ENCODE measurements around the gene CSN1S1.

DNA sequence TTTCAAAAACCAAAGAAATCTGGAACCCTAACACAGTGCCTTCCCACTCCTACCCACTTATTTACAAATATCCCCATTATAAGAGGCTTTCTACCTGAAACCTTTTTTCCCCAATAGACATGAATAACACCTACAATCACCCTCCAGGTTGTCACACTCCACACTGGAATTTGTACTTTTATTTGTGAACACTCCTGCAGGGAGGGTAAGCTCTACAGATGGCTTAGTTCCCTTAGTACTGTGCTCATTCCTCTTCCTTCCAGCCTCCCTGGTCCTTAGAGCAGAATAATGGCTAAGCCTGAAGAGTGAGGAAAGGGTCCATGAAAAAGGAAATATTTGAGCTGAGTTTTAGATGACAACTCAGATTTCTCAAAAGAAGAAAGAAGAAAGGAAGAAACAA, 48.7 kb upstream of the CSN1S1 start:
- TF ChIP-seq, protein P1, sequence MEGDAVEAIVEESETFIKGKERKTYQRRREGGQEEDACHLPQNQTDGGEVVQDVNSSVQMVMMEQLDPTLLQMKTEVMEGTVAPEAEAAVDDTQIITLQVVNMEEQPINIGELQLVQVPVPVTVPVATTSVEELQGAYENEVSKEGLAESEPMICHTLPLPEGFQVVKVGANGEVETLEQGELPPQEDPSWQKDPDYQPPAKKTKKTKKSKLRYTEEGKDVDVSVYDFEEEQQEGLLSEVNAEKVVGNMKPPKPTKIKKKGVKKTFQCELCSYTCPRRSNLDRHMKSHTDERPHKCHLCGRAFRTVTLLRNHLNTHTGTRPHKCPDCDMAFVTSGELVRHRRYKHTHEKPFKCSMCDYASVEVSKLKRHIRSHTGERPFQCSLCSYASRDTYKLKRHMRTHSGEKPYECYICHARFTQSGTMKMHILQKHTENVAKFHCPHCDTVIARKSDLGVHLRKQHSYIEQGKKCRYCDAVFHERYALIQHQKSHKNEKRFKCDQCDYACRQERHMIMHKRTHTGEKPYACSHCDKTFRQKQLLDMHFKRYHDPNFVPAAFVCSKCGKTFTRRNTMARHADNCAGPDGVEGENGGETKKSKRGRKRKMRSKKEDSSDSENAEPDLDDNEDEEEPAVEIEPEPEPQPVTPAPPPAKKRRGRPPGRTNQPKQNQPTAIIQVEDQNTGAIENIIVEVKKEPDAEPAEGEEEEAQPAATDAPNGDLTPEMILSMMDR (IDR thresholded peaks at IDR 0.05; ENCODE audit: low read depth, low read length) = no peak
- no peak for TF ChIP-seq EZH2phosphoT487 (IDR thresholded peaks at IDR 0.05; ENCODE audit: low read depth)

Measured in OCI-LY3 (cell line).